GM23248 (cell line): Measurements from ENCODE around the gene CAMK2B.

ENCODE experiments used
- EZH2 ChIP-seq: fragments of 200-600 bp; sonication (generic); IDR thresholded peaks from 2 replicates; pipeline ENCODE4 v1.6.1; 2018; ENCODE audit warnings: antibody characterized with exemption, mild to moderate bottlenecking; ENCODE audit not compliant: insufficient read depth, poor library complexity, severe bottlenecking
- EZH2phosphoT487 ChIP-seq: fragments of 200-600 bp; sonication (generic); IDR thresholded peaks from 2 replicates; pipeline ENCODE4 v1.6.1; 2018; ENCODE audit warnings: antibody characterized with exemption, moderate library complexity, mild to moderate bottlenecking, low read depth; ENCODE audit not compliant: insufficient read depth

- TF ChIP-seq EZH2phosphoT487 (no peak), EZH2 (no peak)
These were observed 50.8 kb downstream of the CAMK2B start for GRCh38 chr7:44274623-44274975.
